HG03457 (cell line): ENCODE results near the gene UPK3A.

Source experiments
- ATAC-seq: cut with Tn5 transposase; IDR thresholded peaks from one replicate; pipeline ENCODE4 v1.9.1; 2021; ENCODE audit warnings: moderate number of reproducible peaks; ENCODE audit not compliant: unreplicated experiment

Gene UPK3A

DNA sequence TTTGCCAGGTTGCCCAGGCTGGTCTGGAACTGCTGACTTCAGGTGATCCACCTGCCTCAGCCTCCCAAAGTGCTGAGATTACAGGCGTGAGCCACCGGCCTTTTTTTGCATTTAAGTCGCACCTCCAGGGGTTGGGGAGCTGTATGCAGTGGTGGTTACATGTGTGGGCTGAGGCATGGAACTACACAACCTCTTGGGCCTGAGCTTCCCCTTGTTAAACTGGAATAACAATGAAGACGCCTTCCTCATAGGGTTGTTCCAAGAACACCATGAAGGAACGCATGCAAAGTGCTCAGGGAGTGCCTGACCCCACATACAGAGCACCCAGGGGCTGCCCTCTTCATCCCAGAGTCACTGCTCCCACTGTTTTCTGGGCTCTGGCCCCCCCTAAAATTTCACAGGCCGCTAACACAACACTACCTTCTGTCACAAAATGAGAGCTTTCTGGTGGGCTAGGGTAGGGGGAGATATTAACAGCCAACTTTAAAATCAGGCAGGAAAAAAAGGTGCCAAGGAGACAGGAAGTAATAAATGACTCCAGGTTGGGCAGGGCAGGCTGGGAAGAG is 23.7 kb downstream of the UPK3A start:
- no peak for ATAC-seq

DNA sequence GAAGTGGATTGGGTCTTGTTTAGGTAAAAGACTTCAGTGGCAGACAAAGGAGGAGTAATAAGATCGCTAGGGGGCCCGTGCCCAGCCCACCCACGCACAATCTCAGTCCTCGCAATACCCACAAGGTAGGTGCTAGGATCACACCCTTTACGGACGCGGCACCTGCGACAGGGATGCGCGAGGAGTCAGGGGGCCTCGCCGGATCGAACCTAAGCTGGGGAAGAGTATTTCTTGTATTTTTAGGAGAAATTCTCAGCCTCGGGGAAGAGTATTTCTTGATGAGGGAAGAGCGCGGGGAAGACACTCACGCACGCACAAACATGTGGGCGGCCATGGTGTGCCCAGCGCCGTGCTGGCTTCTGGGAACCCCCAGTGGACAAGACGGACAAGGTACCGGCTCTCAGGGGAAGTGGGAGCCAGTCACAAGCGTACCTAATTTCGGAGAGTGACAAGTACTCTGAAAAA is 24.2 kb downstream of the UPK3A start:
- ATAC-seq: no peak

DNA sequence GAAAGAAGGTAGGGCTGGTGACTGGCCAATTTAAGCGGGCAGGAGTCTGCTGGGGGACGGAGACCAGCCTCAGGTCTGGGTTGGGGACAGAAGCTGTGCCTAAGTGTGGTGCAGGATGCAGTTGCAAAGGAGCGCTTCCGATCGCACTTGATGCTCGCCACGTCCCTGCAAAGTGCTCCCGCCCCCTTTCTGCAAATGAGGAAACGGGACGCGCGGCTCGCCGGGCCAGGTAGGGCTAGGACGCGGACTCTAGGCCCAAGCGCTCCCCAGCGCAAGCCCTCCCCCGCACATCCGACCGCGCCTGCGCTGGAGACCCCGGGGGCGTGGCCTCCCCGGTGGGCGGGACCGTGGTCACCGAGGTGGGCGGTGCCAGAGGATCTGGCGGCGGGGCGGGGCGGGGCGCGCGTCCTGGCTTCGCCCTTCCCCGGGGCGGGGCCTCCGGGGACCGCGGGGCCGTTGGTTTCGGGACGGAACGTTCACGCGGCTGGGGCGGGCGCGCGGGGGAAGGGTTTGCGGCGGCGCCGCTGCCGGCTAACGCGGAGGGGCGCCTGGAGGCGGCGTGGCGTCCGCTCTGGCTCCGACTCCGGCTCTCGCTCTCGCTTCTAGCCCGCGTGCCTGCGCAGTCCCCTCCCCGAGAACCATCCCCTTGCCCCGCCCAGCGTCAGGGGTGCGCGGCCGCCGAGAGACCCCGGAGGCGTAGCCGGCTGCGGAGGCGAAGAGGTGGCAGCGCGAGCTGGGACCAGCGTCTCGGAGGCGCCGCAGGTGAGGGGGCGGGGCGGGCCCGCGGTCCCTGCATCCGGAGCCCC is 24.9 kb downstream of the UPK3A start, which contains the start of gene FAM118A:
FAM118A (plus strand) TSS at position 513 of the 806 bp plus-strand sequence. CDS start 12,446 bp downstream, outside the sequence.
- ATAC-seq: peak; percentile 59

DNA sequence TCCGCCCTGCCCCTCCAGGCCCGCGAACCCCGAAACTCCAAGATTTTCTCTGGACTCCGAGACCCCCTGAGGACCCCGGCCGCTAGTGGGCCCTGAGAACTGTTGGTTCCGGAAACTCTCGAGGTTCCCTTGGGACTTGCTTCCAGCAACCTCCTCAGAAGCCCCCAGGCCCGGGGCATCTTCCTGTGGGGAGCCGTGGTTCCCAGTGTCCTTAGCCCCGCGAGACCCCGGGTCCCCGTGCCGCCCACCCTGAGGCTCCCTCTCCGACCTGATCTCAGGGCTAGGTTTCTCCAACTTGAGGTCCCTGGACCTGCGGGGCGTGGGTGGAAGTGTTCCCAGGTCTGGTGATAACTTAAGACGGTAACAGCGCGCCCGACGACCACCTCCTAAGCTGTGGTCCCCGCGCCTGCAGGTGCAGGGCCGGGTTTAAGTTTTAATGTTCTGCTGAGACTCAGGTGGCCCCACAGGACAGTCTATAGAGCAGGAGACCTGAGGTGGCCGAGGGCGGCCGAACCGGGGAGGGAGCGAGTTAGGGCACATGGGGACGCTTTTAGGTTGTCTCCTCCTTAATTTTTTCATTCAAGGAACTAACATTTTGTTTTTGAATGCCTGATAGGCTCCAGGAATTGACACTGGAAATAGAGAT is 25.7 kb downstream of the UPK3A start:
- ATAC-seq: no peak

GRCh38 chr22:45310977-45311531 is 26.3 kb downstream of the UPK3A start:
- no peak for ATAC-seq

- ATAC-seq: no peak
Observed at GRCh38 chr22:45312415-45312814, 27.7 kb downstream of the UPK3A start.

- no peak for ATAC-seq
Observed at GRCh38 chr22:45312856-45313255, 28.1 kb downstream of the UPK3A start.

- no peak for ATAC-seq
Observed at GRCh38 chr22:45314054-45314721, 29.4 kb downstream of the UPK3A start.

DNA sequence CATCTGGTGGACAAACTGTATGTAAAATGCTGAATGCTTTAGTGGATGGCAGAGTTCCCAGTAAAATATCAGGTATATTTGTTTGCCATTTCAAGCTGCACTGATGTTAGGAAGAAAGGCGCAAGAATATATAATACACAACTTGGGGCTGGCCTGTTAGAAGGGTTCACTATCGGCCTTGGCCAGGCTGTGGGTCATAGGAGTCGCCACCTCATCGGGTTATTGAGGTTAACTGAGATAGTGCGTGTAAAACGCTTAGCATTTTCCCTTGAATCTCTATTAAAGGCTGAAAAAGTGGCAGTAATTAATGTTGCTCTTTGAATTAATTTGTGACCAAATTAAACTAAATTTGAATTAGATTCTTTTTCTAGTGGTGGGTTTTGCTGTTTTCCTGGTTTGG is 30.0 kb downstream of the UPK3A start:
- no peak for ATAC-seq

GRCh38 chr22:45316796-45317526 is 32.2 kb downstream of the UPK3A start:
- no peak for ATAC-seq

DNA sequence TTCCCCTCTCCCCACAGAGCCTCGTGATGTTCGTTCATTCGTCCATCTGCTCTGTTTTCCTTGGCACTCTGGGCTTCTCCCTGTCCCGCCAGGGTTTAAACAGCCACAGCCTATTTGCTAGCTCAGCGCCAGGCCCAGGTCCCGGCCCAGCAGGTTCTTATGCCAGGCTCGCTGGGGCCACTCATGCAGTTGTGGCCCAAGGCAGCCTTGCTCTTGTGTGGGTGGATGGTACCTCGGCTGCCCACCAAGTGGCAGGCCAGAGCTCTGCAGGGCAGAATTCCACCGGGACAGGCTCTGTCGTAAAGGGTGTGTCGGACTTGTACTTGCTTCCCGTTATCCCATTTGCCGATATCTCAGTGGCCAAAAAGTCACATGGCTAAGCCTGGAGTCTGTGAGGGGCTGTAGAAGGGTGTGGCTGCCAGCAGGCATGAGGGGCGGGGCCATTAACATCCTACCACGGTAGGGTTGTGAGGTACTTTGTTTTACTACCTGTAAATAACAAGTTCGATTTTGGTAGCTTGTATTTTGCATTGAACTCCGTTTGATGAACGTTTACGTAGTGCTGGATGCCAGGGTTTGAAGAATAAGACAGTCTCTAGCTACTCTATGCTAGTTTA is 32.9 kb downstream of the UPK3A start:
- ATAC-seq: no peak

DNA sequence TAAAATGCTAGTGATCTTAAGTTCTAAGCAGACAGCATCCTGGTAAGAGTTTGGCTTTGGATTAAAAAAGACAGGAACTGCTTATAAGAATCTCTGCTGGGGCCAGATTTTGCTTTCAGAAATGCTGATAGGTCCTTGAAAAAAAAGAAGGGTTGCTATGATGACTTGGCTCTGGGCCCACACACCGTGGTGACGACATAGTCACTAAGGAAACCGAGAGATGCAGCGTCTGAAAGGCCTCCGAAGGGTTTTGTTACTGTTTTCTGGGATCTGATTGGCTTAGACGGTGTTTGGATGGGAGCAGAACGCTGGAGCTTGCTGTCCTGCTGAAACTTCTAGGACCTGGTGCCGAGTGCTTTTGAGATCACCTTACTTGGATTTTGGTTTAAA is 33.4 kb downstream of the UPK3A start:
- peak; percentile 55 for ATAC-seq

- ATAC-seq: peak; percentile 21
Observed at GRCh38 chr22:45318558-45319323, 34.0 kb downstream of the UPK3A start.

GRCh38 chr22:45319324-45319685 is 34.6 kb downstream of the UPK3A start:
- no peak for ATAC-seq

DNA sequence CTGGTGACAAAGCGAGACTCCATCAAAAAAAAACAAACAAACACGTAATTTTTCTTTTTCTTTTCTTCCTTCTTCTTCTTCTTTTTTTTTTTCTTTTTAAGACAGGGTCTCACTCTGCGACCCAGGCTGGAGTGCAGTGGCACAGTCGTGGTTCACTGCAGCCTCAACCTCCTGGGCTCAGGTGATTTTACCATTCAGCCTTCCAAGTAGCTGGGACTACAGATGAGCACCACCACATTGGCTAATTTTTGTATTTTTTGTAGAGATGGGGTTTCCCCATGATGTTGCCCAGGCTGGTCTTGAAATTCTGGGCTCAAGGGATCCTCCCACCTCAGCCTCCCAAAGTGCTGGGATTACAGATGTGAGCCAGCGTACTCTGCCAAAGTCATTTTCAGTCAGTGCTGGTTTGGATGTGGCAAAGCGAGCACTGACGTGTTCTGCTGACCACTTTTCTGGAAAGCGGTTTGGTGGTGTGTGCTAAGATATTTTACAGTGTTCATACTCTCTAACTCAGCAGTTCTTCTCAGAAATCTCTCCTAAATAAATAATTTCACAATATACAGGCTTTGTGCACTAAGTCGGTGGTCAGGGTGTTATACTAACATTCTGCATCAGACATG is 35.7 kb downstream of the UPK3A start:
- ATAC-seq: no peak

DNA sequence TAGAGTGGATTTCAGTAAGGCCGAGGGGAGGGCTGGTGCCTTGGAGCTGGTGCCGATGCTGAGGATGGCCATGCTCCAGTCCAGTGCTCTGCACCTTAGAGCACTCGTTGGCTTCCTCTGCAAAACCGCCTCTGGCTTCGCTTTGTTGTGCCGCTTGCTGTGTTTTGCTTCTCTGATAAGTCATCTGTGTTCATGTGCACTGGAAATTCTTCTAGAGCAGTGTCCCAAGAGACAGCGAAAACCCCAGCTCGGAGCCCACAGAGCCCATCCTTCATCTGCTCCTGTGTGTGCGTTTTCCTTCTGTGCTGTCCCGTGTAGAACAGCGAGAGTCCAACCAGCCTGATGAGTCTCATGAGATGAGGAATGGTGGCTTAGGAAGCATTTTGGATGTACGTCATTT is 37.1 kb downstream of the UPK3A start:
- no peak for ATAC-seq

DNA sequence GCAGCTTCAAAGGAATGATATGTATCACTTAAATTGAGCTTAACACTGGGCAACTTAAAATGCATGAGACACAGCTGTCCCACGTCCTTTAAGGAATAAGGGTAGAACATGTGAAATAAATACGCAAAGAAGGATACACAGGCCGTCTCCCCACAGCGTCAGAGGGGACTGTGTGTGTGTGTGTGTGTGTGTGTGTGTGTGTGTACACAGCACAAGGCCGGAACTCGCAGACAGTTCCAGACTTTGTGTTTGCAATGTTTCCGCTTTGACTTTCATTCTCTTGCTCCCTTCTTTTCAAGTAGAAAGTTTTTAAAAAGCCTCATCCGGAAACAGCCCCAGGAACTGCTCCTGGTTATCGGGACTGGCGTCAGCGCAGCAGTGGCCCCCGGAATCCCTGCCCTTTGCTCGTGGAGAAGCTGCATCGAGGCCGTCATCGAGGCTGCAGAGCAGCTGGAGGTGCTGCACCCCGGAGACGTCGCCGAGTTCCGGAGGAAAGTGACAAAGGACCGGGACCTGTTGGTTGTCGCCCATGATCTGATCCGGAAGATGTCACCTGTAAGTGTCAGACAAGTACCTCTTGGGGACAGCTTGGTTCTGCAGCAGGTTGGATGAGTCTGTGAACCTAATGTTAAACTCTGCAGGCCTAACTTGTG is 38.2 kb downstream of the UPK3A start:
- ATAC-seq: no peak

- ATAC-seq: no peak
Observed at GRCh38 chr22:45323695-45324094, 38.9 kb downstream of the UPK3A start.
